HG03175 (cell line): ENCODE measurements around the gene RITA1.

Source experiments
- ATAC-seq: cut with Tn5 transposase; IDR thresholded peaks from one replicate; pipeline ENCODE4 v1.9.1; 2021; ENCODE audit warnings: mild to moderate bottlenecking, moderate library complexity; ENCODE audit not compliant: unreplicated experiment

Gene RITA1

DNA sequence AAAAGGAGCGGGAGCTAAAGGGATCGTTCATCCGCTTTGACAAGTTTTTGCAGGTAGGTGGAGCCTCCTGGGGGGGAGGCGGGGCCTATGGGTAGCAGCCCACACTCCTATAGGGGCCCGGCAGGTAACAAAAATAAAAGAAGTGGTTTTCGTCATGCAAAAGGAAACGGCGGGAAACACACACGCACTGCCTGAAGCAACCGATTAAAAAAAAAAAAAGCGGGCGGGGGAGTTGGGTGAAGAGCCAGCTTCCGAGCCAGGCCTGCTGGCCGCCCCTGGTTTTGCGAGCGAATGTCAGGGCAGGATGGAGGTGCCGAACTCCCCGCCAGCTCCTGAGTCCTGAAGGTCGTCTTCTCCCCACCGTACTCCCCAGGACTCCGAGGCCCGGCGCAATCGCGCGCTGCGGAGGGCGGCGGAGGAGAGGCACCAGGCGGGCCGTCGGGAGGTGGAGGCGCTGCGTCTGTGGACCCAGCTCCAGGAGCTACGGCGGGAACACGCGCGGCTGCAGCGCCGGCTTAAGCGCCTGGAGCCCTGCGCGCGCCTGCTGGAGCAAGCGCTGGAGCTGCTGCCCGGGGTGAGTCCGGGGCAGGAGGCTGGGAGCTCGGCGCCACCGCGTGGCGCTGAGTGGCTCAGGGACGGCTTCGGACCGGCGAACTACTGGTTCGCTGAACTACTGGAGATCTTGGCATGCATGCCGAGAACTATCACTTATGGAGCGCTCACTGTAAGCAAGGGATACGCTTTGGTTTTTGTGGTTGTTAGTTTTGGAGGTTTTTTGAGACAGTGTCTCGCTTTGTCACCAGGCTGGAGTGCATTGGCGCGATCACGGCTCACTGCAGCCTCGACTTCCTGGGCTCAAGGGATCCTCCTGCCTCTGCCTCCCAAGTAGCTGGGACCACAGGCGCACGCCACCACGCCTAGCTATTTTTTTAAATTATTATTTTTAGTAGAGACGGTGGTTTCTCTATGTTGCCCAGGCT, 32.4 kb upstream of the RITA1 start:
- ATAC-seq, result peak; percentile 62

DNA sequence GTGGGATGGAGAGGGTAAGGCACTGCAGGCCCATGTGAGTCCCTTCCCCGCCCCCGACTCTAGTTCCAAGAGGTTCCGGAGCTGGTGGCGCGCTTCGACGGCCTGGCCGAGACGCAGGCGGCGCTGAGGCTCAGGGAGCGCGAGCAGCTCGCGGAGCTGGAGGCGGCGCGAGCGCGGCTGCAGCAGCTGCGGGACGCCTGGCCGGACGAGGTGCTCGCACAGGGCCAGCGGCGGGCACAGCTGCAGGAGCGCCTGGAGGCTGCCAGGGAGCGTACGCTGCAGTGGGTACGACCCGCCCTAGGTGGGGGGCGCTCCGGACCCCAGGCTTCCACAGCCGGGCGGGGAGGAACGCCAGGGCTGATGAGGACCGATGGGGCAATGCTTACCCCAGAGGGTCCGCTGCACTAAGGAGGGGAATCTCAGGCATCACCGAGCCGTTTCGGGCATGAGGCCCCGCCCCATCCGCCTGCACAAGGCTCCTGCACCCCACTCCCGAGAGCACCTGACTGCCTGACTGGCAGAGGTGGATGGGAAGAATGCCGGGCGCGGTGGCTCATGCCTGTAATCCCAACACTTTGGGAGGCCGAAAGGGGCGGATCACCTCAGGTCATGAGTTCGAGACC, 31.1 kb upstream of the RITA1 start:
- ATAC-seq, result no peak

DNA sequence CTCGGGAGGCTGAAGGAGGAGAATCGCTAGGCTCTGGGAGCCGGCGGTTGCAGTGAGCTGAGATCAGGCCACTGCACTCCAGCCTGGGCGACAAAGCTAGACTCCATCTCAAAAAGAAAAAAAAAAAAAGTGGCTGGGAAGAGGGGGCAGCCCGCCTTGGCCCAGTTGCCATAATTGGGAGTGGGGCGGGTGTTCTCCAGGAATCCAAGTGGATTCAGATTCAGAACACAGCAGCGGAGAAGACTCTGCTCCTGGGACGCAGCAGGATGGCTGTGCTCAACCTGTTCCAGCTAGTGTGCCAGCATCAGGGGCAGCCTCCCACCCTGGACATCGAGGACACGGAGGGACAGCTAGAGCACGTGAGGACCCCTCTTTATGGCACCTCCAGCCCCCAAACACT, 30.5 kb upstream of the RITA1 start:
- no peak for ATAC-seq

- no peak for ATAC-seq
These were observed 29.9 kb upstream of the RITA1 start for GRCh38 chr12:113155646-113156045.

DNA sequence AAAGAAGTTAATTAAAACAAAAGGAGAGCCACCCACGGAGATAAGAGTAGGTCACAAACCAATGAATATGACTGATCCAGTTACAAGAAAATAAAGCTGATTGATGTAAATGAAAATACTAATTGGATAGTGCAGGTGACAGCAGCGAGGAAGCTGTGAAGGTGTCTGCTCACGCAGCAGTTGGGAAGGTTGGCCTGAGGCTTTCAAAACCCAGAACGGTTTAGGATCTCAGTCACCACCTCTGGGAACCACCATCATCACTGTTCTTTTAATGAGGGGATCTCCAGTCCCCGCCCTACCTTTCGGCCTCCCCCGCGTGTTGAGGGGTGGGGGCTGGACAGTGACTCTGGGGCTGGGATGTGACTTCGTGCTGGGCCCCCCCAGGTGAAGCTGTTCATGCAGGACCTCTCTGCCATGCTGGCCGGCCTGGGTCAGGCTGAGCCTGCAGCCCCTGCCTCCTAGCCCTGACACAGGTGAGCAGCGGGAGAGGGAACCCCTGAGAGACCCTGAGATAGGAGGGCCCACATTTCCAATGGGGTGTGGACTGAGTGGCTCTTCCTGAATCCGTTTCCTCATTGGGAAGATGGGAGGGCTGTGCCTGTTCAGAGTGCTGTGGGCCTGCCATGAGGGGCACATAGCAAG, 28.2 kb upstream of the RITA1 start:
- no peak for ATAC-seq

- no peak for ATAC-seq
These were observed 26.9 kb upstream of the RITA1 start for GRCh38 chr12:113158439-113159203.

GRCh38 chr12:113159937-113160336, 25.6 kb upstream of the RITA1 start:
- ATAC-seq, result no peak

- no peak for ATAC-seq
These were observed 24.0 kb upstream of the RITA1 start for GRCh38 chr12:113161415-113162016.

- ATAC-seq, result no peak
These were observed 23.2 kb upstream of the RITA1 start for GRCh38 chr12:113162102-113163029.

- ATAC-seq, result no peak
These were observed 22.5 kb upstream of the RITA1 start for GRCh38 chr12:113163030-113163360.

DNA sequence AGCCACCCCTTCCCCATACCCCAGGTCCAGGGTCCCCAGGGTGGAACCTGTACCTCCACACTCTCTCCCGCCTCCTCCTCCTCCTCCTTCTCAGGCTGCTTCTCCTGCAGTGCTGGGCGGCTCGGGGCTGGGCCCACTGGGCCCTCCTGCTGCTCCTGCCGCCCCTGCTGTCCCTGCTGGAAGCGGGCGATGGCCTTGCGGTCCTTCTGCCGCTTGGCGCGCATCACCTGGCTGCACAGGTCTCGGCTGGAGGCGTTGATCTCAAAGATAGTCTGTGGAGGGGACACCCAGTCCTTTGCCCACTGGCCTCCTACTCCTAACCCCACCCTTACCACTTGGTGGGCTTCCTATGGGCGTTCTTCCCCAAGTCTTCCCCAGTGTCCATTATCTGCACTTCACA, 21.5 kb upstream of the RITA1 start:
- ATAC-seq, result no peak

DNA sequence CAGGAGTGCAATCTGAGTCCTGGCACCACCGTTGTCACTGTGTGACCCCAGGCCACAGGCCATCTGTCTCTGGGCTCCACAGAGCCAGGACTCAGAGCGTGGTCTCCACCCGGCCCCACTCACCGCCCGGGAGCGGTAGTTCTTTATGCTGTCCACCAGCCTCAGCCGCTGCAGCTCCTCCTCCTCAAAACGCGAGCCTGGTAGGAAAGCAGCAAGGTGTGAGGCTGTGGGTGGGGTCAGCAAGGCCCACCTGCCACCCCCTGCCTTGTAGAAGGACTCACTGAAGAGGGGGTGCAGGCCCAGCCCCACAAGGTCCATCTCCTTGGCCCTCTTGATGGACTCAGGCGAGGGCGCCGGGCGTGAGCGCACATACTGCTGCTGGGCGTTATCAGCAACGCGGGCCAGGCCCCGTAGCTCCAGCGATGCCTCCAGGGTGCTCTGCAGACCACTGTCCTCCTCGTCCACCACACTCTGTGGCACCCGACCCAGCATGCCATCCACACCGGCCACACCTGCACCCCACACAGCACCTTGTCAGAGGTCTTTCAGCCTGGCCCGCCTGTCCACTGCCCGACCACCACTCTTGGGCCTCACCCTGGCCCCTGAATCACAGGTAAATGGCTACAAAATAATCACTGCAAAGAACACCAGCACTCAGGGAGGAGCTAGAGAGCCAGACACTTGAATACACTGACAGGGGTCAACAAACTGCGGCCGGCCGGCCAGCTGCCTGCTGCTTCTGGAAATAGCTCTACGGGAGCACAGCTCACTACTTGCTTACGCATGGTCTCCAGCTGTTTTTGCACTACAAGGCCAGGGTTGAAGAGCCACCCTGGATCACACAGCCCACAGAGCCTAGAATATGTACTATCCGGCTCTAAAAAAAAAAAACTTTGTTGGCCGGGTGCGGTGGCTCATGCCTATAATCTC, 19.7 kb upstream of the RITA1 start:
- ATAC-seq, result no peak

DNA sequence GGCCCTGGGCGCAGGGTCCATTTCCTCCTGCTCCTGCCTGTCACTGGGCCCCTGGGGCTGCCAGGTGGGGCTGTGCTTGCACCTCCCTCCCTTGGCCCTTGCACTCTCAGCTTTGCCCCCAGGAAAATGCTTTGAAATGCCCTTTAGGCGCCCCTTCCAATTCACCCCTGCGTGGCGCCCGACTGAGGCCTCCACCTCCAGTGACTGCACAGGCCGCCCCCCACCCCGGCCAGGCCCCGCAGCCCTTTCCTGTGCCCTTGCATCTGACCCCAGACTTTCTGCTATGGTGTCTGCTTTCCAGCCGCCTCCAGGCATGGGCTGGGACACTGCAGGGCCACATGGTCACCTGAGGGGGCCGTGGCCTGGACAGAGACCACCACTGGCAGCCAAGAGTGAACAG, 17.7 kb upstream of the RITA1 start:
- ATAC-seq, result no peak

GRCh38 chr12:113169697-113170096, 15.8 kb upstream of the RITA1 start:
- no peak for ATAC-seq

GRCh38 chr12:113170457-113170856, 15.1 kb upstream of the RITA1 start:
- ATAC-seq, result no peak

DNA sequence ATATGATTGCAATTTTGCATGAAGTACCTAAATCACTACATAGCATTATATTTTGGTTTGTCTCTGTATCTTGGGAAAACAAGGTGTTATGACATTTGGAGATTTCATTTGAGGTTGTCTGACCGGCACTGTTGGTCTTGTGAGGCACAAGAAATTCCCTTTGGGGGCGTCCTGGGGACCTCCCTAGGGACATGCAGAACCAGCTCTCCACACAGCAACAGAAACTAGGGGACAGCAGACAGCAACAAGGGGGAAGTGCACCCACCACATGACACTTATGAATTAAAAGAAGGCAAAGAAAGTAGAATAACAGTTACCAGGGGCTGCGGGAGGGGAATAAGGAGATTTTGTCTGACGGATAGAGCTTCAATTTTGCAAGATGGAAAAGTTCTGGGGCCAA, 14.6 kb upstream of the RITA1 start:
- no peak for ATAC-seq

DNA sequence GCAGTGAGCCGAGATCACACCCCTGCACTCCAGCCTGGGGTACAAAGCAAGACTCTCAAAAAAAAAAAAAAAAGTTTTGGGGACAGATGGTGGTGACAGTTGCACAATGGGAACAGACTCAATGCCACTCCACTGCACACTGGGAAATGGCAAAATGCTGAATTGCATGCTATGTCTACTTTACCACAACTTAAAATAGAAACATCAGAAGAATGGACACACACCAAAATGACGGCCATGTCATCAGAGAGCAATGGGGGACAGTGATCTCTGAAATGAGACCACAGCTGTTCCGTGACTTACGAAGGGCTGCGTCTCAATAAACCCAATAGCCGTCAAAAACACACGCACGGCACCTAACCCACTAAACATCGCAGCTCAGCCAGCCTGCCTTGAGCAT, 14.0 kb upstream of the RITA1 start:
- ATAC-seq, result no peak

- ATAC-seq, result no peak
These were observed 13.3 kb upstream of the RITA1 start for GRCh38 chr12:113172185-113172584.
